ENCODE measurements around the gene SORBS1. TPM values are rescaled to one million over a fixed set of nuclear protein-coding genes. Genes with fewer than 3 reads are reported as not detected.

Gene SORBS1
- polyA plus RNA-seq, 1 donor from 2014 or later = 39.5 TPM

DNA sequence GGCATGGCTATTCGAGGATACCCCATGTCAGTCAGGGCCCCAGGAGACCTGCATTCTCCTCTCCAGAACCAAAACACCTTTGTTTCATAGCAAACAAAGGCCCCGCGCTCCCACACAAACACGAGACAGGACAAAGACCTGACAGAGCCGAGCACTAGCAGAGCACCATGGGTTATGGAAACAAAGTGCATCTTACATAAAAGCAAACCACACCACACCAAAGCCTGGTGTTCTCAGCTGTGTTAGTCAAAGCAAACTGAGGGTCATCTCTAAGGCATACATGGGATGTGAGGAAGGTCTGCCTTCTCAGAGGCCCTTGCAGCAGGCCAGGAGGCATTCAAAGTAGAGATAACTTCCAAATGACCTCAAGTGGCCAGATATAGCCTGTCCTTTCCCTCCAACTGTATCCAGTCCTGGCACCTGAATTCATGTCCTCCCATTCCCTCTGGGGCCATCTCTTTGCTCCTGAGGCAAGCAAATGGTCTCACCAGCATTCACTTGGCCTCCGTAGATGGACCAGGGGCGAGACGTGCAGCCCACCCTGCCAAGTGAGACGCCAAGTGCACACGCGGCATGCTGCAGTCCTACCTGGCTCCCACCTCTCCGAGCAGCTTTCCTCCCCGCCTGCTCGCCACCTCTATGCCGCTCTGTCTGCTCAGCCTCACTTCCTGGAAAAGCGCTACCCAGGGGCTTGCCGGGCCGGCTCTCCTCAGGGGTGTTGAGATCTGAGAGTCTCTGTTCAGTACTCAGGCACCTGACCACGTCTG, 225.1 kb downstream of the SORBS1 start:
- H3K36me3 ChIP-seq (ENCODE audit: insufficient read depth, low read length) = no peaks in the 10 kb centered on the region
- no peaks in the 10 kb centered on the region for H3K9me3 ChIP-seq (ENCODE audit: low read length)
- no peak overlapping the region for H3K4me3 ChIP-seq (ENCODE audit: low read length)
- no peak overlapping the region for H2AFZ ChIP-seq (ENCODE audit: low read depth, low read length)
- no peaks in the 10 kb centered on the region for H3K9me2 ChIP-seq (ENCODE audit: insufficient read depth, low read length)
- H3K27me3 ChIP-seq (ENCODE audit: insufficient read depth, low read depth, low read length) = no peaks in the 10 kb centered on the region
- H3K27ac ChIP-seq (ENCODE audit: low read length) = no peak overlapping the region
- no peaks in the 10 kb centered on the region for H3K79me2 ChIP-seq (replicated peaks; ENCODE audit: insufficient read depth, low read length)
- TF ChIP-seq, protein P1, sequence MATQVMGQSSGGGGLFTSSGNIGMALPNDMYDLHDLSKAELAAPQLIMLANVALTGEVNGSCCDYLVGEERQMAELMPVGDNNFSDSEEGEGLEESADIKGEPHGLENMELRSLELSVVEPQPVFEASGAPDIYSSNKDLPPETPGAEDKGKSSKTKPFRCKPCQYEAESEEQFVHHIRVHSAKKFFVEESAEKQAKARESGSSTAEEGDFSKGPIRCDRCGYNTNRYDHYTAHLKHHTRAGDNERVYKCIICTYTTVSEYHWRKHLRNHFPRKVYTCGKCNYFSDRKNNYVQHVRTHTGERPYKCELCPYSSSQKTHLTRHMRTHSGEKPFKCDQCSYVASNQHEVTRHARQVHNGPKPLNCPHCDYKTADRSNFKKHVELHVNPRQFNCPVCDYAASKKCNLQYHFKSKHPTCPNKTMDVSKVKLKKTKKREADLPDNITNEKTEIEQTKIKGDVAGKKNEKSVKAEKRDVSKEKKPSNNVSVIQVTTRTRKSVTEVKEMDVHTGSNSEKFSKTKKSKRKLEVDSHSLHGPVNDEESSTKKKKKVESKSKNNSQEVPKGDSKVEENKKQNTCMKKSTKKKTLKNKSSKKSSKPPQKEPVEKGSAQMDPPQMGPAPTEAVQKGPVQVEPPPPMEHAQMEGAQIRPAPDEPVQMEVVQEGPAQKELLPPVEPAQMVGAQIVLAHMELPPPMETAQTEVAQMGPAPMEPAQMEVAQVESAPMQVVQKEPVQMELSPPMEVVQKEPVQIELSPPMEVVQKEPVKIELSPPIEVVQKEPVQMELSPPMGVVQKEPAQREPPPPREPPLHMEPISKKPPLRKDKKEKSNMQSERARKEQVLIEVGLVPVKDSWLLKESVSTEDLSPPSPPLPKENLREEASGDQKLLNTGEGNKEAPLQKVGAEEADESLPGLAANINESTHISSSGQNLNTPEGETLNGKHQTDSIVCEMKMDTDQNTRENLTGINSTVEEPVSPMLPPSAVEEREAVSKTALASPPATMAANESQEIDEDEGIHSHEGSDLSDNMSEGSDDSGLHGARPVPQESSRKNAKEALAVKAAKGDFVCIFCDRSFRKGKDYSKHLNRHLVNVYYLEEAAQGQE (IDR thresholded peaks at IDR 0.05; ENCODE audit: borderline replicate concordance) = no peak
- H3K4me2 ChIP-seq (ENCODE audit: low read length) = no peak overlapping the region
- H4K20me1 ChIP-seq (ENCODE audit: insufficient read depth) = no peaks in the 10 kb centered on the region
- no peak overlapping the region for H3K9ac ChIP-seq (ENCODE audit: low read length)
- no peaks in the 10 kb centered on the region for H3F3A ChIP-seq (ENCODE audit: insufficient read depth, low read length, poor library complexity, severe bottlenecking)

DNA sequence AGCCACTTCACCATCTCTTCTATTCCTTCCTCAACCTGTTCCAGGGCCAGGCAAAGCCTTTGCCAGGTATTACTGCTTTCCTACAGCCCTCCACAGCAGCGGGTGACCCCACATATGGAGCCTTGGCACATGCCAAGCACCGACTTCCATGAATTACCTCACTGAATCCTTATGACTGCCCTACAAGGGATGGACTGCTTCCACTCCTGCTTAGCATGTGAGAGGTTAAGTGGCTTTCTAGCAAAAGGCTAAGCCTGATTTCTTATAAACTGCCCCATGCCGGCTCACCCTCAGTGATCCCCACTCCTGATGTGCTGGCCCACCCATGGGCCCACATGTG, 226.4 kb downstream of the SORBS1 start:
- Histone ChIP-seq H3K4me2 (ENCODE audit: low read length) (no peak overlapping the region), H3K9ac (ENCODE audit: low read length) (no peak overlapping the region)

More for the DNA sequence above, 226.4 kb downstream of the SORBS1 start:
- Histone ChIP-seq H3K79me2 (replicated peaks; ENCODE audit: insufficient read depth, low read length) (no peaks in the 10 kb centered on the region), H3K27me3 (ENCODE audit: insufficient read depth, low read depth, low read length) (no peaks in the 10 kb centered on the region), H3K27ac (ENCODE audit: low read length) (no peak overlapping the region), H3K4me3 (ENCODE audit: low read length) (no peak overlapping the region), H2AFZ (ENCODE audit: low read depth, low read length) (no peak overlapping the region), H4K20me1 (ENCODE audit: insufficient read depth) (no peaks in the 10 kb centered on the region), H3K9me2 (ENCODE audit: insufficient read depth, low read length) (no peaks in the 10 kb centered on the region), H3K9me3 (ENCODE audit: low read length) (no peaks in the 10 kb centered on the region), H3K36me3 (ENCODE audit: insufficient read depth, low read length) (no peaks in the 10 kb centered on the region), H3F3A (ENCODE audit: insufficient read depth, low read length, poor library complexity, severe bottlenecking) (no peaks in the 10 kb centered on the region)
- TF ChIP-seq, protein P2, sequence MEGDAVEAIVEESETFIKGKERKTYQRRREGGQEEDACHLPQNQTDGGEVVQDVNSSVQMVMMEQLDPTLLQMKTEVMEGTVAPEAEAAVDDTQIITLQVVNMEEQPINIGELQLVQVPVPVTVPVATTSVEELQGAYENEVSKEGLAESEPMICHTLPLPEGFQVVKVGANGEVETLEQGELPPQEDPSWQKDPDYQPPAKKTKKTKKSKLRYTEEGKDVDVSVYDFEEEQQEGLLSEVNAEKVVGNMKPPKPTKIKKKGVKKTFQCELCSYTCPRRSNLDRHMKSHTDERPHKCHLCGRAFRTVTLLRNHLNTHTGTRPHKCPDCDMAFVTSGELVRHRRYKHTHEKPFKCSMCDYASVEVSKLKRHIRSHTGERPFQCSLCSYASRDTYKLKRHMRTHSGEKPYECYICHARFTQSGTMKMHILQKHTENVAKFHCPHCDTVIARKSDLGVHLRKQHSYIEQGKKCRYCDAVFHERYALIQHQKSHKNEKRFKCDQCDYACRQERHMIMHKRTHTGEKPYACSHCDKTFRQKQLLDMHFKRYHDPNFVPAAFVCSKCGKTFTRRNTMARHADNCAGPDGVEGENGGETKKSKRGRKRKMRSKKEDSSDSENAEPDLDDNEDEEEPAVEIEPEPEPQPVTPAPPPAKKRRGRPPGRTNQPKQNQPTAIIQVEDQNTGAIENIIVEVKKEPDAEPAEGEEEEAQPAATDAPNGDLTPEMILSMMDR (IDR thresholded peaks at IDR 0.05; ENCODE audit: poor library complexity, severe bottlenecking) = no peak
- TF ChIP-seq, protein P1 (IDR thresholded peaks at IDR 0.05; ENCODE audit: borderline replicate concordance) = no peak
- TF ChIP-seq EZH2 (IDR thresholded peaks at IDR 0.05; ENCODE audit: borderline replicate concordance, insufficient read depth, low read length, poor library complexity, severe bottlenecking) = no peak
- no peak for TF ChIP-seq MXI1 (conservative IDR thresholded peaks at IDR 0.05; ENCODE audit: poor library complexity, severe bottlenecking)
- TF ChIP-seq SMC3 (conservative IDR thresholded peaks at IDR 0.05; ENCODE audit: poor library complexity) = no peak
- TF ChIP-seq POLR2AphosphoS5 (IDR thresholded peaks at IDR 0.05) = no peak
- TF ChIP-seq EP300 (conservative IDR thresholded peaks at IDR 0.05; ENCODE audit: poor library complexity, severe bottlenecking) = no peak
- no peak for TF ChIP-seq TAF1 (IDR thresholded peaks at IDR 0.05; ENCODE audit: low read depth)
- TF ChIP-seq RAD21 (conservative IDR thresholded peaks at IDR 0.05) = no peak

Measured in neural cell (in vitro differentiated cells).